Activated CD4-positive, alpha-beta T cell treated with anti-CD3 and anti-CD28 coated beads for 48 hours (primary cell): ENCODE data around the gene DLGAP1.

ENCODE experiments used
- DNase-seq: peaks from one replicate; pipeline ENCODE4 v3.0.0-alpha.2; 2020

The DLGAP1 gene

GRCh38 chr18:3649135-3649632, 805.9 kb downstream of the DLGAP1 start:
- DNase-seq = no peak

- no peak for DNase-seq
These were observed 806.5 kb downstream of the DLGAP1 start for GRCh38 chr18:3648641-3649040.

- no peak for DNase-seq
These were observed 806.9 kb downstream of the DLGAP1 start for GRCh38 chr18:3648200-3648599.

GRCh38 chr18:3647636-3648035, 807.5 kb downstream of the DLGAP1 start:
- no peak for DNase-seq

GRCh38 chr18:3645384-3646156, 809.5 kb downstream of the DLGAP1 start:
- DNase-seq = no peak

GRCh38 chr18:3634250-3634939, 820.7 kb downstream of the DLGAP1 start:
- DNase-seq = no peak

- no peak for DNase-seq
These were observed 823.2 kb downstream of the DLGAP1 start for GRCh38 chr18:3631887-3632286.

- DNase-seq = no peak
These were observed 828.1 kb downstream of the DLGAP1 start for GRCh38 chr18:3626929-3627458.

- DNase-seq = no peak
These were observed 829.4 kb downstream of the DLGAP1 start for GRCh38 chr18:3625742-3626091.

GRCh38 chr18:3624935-3625741, 830.0 kb downstream of the DLGAP1 start:
- DNase-seq = peak; percentile 77

GRCh38 chr18:3624546-3624934, 830.6 kb downstream of the DLGAP1 start:
- no peak for DNase-seq

- DNase-seq = peak; percentile 44
These were observed 831.1 kb downstream of the DLGAP1 start for GRCh38 chr18:3623769-3624545.

- no peak for DNase-seq
These were observed 834.7 kb downstream of the DLGAP1 start for GRCh38 chr18:3620146-3621119.

GRCh38 chr18:3619746-3620145, 835.4 kb downstream of the DLGAP1 start:
- no peak for DNase-seq

- DNase-seq = no peak
These were observed 835.9 kb downstream of the DLGAP1 start for GRCh38 chr18:3619222-3619621.

GRCh38 chr18:3616744-3617143, 838.4 kb downstream of the DLGAP1 start:
- DNase-seq = no peak

- DNase-seq = no peak
These were observed 839.0 kb downstream of the DLGAP1 start for GRCh38 chr18:3616142-3616541.

- DNase-seq = no peak
These were observed 839.6 kb downstream of the DLGAP1 start for GRCh38 chr18:3615374-3615985.

- peak; percentile 40 for DNase-seq
These were observed 842.8 kb downstream of the DLGAP1 start for GRCh38 chr18:3612315-3612714.

- no peak for DNase-seq
These were observed 843.6 kb downstream of the DLGAP1 start for GRCh38 chr18:3611313-3612090.
